Uterus (tissue), 2 donors: ENCODE data around the gene BIRC3.

ENCODE experiments used
- POLR2A ChIP-seq, 2 donors: fragments of 450-650 bp; IDR thresholded peaks; one replicate each; pipeline ENCODE4 v1.6.1; 2016; ENCODE audit warnings: antibody characterized with exemption in 2 of 2, mild to moderate bottlenecking in 1 of 2, moderate library complexity in 1 of 2
- TF ChIP-seq, protein P1 (sequence below), 4 experiments: fragments of 200-600 bp in 2 of 4; fragments of 450-650 bp in 2 of 4; sonication (generic) in 2 of 4; IDR thresholded peaks; one replicate each; pipeline ENCODE4 v1.5.1; 2016 to 2019; ENCODE audit warnings: antibody characterized with exemption in 4 of 4, mild to moderate bottlenecking in 2 of 4, moderate library complexity in 1 of 4

DNA sequence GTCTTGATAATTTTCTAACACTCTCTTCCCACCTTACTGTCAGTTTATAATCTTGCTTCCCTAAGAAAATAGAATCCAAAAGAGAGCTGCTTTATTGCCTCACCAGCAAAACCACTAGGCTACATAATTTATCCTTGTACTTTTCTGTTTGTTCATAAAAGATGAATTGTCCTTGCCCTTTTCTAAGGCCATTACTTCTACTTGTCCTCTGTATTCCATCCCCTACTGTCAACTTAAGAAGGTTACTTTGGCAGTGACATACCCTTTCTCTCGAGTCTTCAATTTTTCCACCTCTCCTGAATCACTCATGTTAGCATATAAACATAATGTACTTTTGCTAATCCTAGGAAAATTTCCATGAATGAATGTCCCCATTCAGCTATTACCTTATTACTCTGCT, 47.7 kb downstream of the BIRC3 start:
- TF ChIP-seq, protein P1, sequence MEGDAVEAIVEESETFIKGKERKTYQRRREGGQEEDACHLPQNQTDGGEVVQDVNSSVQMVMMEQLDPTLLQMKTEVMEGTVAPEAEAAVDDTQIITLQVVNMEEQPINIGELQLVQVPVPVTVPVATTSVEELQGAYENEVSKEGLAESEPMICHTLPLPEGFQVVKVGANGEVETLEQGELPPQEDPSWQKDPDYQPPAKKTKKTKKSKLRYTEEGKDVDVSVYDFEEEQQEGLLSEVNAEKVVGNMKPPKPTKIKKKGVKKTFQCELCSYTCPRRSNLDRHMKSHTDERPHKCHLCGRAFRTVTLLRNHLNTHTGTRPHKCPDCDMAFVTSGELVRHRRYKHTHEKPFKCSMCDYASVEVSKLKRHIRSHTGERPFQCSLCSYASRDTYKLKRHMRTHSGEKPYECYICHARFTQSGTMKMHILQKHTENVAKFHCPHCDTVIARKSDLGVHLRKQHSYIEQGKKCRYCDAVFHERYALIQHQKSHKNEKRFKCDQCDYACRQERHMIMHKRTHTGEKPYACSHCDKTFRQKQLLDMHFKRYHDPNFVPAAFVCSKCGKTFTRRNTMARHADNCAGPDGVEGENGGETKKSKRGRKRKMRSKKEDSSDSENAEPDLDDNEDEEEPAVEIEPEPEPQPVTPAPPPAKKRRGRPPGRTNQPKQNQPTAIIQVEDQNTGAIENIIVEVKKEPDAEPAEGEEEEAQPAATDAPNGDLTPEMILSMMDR (IDR thresholded peaks at IDR 0.05), result no peak
- TF ChIP-seq POLR2A (IDR thresholded peaks at IDR 0.05), result no peak
